MCF 10A (cell line): ENCODE results near the gene ZNF33B. TPM values are rescaled to one million over a fixed set of nuclear protein-coding genes. Genes with fewer than 3 reads are reported as not detected.

Experiments
- BruUV-seq: library from RNA; stranded (reverse); fragments of 400-500 nt; replicated peaks from 2 replicates; lab custom pipeline; 2021; lab: Mats Ljungman, UMichigan
- CTCF ChIA-PET: fragments of 300-600 bp; sonication (Branson Sonifier 250); formaldehyde crosslinking; extraction: SDS; loops from one replicate; lab custom pipeline; 2021; ENCODE audit warnings: antibody characterized with exemption, inconsistent platforms; lab: Yijun Ruan, JAX
- POLR2A ChIA-PET: fragments of 300-600, 350-650 bp; sonication (Branson Sonifier 250); formaldehyde crosslinking; extraction: SDS; loops from one replicate; lab custom pipeline; 2020; ENCODE audit warnings: antibody characterized with exemption, inconsistent platforms; lab: Yijun Ruan, JAX
- DNase-seq: peaks from one replicate; pipeline ENCODE4 v3.0.0-alpha.2; 2018; ENCODE audit not compliant: unreplicated experiment
- H3K27ac Mint-ChIP-seq: one replicate; pipeline ENCODE4 v1.8.0; 2022; ENCODE audit warnings: mild to moderate bottlenecking, low read depth, mixed read lengths; ENCODE audit not compliant: unreplicated experiment
- H3K27me3 Mint-ChIP-seq: one replicate; pipeline ENCODE4 v1.8.0; 2022; ENCODE audit warnings: mixed read lengths; ENCODE audit not compliant: insufficient read depth, unreplicated experiment
- H3K36me3 Mint-ChIP-seq: one replicate; pipeline ENCODE4 v1.8.0; 2022; ENCODE audit warnings: mild to moderate bottlenecking, moderate library complexity, mixed read lengths; ENCODE audit not compliant: insufficient read depth, unreplicated experiment
- H3K4me1 Mint-ChIP-seq: one replicate; pipeline ENCODE4 v1.8.0; 2022; ENCODE audit warnings: mixed read lengths; ENCODE audit not compliant: insufficient read depth, unreplicated experiment
- H3K4me3 Mint-ChIP-seq: one replicate; pipeline ENCODE4 v1.8.0; 2022; ENCODE audit warnings: mild to moderate bottlenecking, moderate library complexity, mixed read lengths; ENCODE audit not compliant: unreplicated experiment
- H3K9me3 Mint-ChIP-seq: one replicate; pipeline ENCODE4 v1.8.0; 2022; ENCODE audit warnings: mixed read lengths; ENCODE audit not compliant: unreplicated experiment
- intact Hi-C: fragments of 100-400 bp; cut with micrococcal nuclease; formaldehyde crosslinking; loops from 2 replicates; pipeline ENCODE4 v1.14.1; 2022
- total RNA-seq: library from RNA; stranded (reverse); gene quantifications from 2 replicates; pipeline ENCODE4 v1.2.3, GENCODE V29; 2022
- TF ChIP-seq, protein P1 (sequence below): fragments of 200-600 bp; IDR thresholded peaks from one replicate; pipeline ENCODE4 v1.8.0; 2022; ENCODE audit warnings: antibody characterized with exemption, mild to moderate bottlenecking; ENCODE audit not compliant: unreplicated experiment

ZNF33B gene
- total RNA-seq, 1 experiment from 2014 or later: 18.7 TPM

DNA sequence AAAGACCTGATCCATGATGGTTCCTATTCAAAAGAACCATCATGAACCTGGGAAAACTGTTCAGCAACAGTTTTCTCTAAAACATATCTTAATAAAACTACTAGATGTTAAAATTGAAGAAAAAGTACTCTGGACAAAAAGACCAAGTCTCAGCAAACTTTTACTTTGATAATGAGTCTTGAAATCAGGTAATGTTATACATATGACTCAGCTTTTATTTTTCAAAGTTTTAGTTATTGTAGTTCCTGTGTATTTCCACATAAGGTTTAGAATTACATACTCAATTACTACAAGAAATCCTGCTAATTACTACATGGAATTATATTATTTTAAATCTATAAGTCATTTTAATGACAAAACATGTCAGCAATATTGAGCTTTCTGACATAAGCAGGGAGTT is 42.2 kb downstream of the ZNF33B start:
- peaks cover 70% of the 10 kb centered on the region for H3K36me3 Mint-ChIP-seq

DNA sequence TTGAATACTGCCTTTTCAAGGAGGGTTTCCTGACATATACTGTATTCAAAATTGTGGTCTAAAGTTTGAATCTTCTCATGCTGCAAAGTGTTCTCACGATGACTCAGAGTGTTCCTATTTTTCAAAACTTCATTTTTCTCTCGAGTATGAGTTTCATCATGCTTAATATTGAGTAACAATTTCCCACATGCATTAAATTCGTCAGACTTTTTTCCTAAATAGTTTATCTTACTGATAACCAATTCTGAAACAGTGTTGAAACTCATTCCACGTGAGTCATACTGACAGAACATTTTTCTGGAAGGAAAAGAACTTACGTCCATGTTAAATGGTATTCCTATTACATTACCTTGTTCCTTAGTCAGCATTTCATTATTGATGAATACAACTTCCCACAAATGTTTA is 44.1 kb downstream of the ZNF33B start:
- Mint-ChIP-seq H3K4me1 (peaks cover 18% of the 10 kb centered on the region), H3K27ac (peak overlapping the region; percentile 75), H3K36me3 (peaks cover 67% of the 10 kb centered on the region), H3K9me3 (peaks cover 16% of the 10 kb centered on the region), H3K4me3 (peak overlapping the region; percentile 22), H3K27me3 (no peaks in the 10 kb centered on the region)
- ChIA-PET POLR2A (interaction anchor here (0.8 to 2.4 kb wide), 7 partner anchors 10 to 189 kb away, joined by 3 to 11 read pairs (median 6); partner anchors contain the start of gene BMS1), CTCF (no interaction called here)
- intact Hi-C loops: loop anchor here (5.0 kb wide), 1 partner anchor 43 kb away; the partner anchor contains the start of gene ZNF33B
- TF ChIP-seq, protein P1, sequence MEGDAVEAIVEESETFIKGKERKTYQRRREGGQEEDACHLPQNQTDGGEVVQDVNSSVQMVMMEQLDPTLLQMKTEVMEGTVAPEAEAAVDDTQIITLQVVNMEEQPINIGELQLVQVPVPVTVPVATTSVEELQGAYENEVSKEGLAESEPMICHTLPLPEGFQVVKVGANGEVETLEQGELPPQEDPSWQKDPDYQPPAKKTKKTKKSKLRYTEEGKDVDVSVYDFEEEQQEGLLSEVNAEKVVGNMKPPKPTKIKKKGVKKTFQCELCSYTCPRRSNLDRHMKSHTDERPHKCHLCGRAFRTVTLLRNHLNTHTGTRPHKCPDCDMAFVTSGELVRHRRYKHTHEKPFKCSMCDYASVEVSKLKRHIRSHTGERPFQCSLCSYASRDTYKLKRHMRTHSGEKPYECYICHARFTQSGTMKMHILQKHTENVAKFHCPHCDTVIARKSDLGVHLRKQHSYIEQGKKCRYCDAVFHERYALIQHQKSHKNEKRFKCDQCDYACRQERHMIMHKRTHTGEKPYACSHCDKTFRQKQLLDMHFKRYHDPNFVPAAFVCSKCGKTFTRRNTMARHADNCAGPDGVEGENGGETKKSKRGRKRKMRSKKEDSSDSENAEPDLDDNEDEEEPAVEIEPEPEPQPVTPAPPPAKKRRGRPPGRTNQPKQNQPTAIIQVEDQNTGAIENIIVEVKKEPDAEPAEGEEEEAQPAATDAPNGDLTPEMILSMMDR: no peak
- DNase-seq: peak; percentile 65
- BruUV-seq: no TSS peak

More for the DNA sequence above, 42.2 kb downstream of the ZNF33B start:
- Mint-ChIP-seq H3K27me3 (no peaks in the 10 kb centered on the region), H3K27ac (peak overlapping the region; percentile 75), H3K4me1 (peaks cover 18% of the 10 kb centered on the region), H3K9me3 (peaks cover 15% of the 10 kb centered on the region), H3K4me3 (no peak overlapping the region)
- ChIA-PET POLR2A (interaction anchor here (0.6 to 2.4 kb wide), 5 partner anchors 8 to 543 kb away, joined by 3 to 11 read pairs (median 4); partner anchors contain the start of gene BMS1), CTCF (no interaction called here)
- BruUV-seq: no TSS peak
- intact Hi-C loops: no loop called here
- TF ChIP-seq, protein P1: no peak
- no peak for DNase-seq

DNA sequence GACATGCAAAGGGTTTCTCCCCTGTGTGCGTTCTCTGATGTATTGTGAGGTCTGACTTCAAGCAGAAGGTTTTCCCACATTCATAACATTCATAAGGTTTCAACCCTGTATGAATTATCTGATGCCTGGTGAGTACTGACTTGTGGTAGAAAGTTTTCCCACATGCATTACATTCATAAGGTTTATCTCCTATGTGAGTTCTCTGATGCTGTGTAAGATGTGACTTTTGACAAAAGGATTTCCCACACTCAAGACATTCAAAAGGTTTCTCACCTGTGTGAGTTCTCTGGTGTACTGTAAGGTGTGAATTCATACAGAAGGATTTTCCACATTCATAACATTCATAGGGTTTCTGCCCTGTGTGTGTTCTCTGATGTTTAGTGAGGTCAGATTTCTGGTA is 45.1 kb downstream of the ZNF33B start:
- ChIA-PET POLR2A (interaction anchor here (1.3 kb wide), 1 partner anchor 44 kb away, joined by 6 read pairs; no protein-coding TSS in a partner anchor), CTCF (no interaction called here)
- intact Hi-C loops: loop anchor here (5.0 kb wide), 1 partner anchor 44 kb away; the partner anchor contains the start of gene ZNF33B
- no peak overlapping the region for H3K27ac Mint-ChIP-seq
- H3K36me3 Mint-ChIP-seq: peaks cover 67% of the 10 kb centered on the region
- H3K4me3 Mint-ChIP-seq: no peak overlapping the region
- TF ChIP-seq, protein P1: no peak
- H3K9me3 Mint-ChIP-seq: peaks cover 15% of the 10 kb centered on the region
- BruUV-seq: no TSS peak
- H3K4me1 Mint-ChIP-seq: peaks cover 18% of the 10 kb centered on the region
- DNase-seq: no peak
- no peaks in the 10 kb centered on the region for H3K27me3 Mint-ChIP-seq

DNA sequence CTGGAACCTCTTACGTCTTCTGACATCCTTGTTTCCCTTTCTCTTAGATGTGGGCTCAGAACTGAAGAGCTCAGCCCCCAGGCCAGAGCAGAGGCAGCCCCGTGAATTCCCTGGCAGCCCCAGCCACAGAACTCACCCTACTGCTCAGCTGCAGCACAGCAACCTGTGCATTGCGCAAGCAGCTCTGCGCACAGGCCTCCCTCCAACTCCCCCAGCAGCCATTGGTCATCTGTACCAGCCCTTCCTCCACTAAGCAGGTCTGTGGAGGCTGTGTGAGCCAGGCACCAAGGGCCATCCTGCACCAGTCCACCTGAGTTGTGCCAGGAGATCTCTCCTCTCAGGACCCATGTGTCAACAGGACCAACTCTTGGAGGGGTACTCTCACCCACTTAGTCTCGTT is 54.5 kb downstream of the ZNF33B start:
- peaks cover 15% of the 10 kb centered on the region for H3K9me3 Mint-ChIP-seq
- peaks cover 31% of the 10 kb centered on the region for H3K36me3 Mint-ChIP-seq
- BruUV-seq: no TSS peak
- no peak overlapping the region for H3K27ac Mint-ChIP-seq
- H3K4me3 Mint-ChIP-seq: no peak overlapping the region
- intact Hi-C loops: no loop called here
- no peaks in the 10 kb centered on the region for H3K4me1 Mint-ChIP-seq
- ChIA-PET POLR2A (no interaction called here), CTCF (interaction anchor here (0.8 kb wide), 1 partner anchor 64 kb away, joined by 3 read pairs; no protein-coding TSS in a partner anchor)
- H3K27me3 Mint-ChIP-seq: no peaks in the 10 kb centered on the region
- TF ChIP-seq, protein P1: no peak
- no peak for DNase-seq
